Subcutaneous abdominal adipose tissue (tissue), 5 donors: Measurements from ENCODE around the gene APPBP2.
A peak's percentile ranks its signal among the peaks of the same experiment; 100 is the strongest.
"Not testable (repeated sequence)": the region's sequence is repeated elsewhere in the genome, so short reads cannot be mapped to it uniquely, and the experiment has no call there.

Experiments used
- H3K27ac ChIP-seq: one replicate; pipeline ENCODE4 v1.7.0; 2013; ENCODE audit warnings: low read depth, mild to moderate bottlenecking, inconsistent platforms, low read length, moderate library complexity
- H3K27me3 ChIP-seq, 5 donors: one replicate each; pipeline ENCODE4 v1.7.0; 2013; ENCODE audit warnings: low read length in 5 of 5, inconsistent platforms in 1 of 5; ENCODE audit not compliant: control insufficient read depth in 5 of 5, insufficient read depth in 4 of 5
- H3K36me3 ChIP-seq, 5 donors: one replicate each; pipeline ENCODE4 v1.7.0; 2013; ENCODE audit warnings: low read length in 5 of 5; ENCODE audit not compliant: control insufficient read depth in 5 of 5, insufficient read depth in 5 of 5
- H3K4me1 ChIP-seq, 5 donors: one replicate each; pipeline ENCODE4 v1.7.0; 2013; ENCODE audit warnings: low read length in 5 of 5, mild to moderate bottlenecking in 3 of 5, moderate library complexity in 1 of 5; ENCODE audit not compliant: control insufficient read depth in 5 of 5, insufficient read depth in 5 of 5
- H3K4me3 ChIP-seq, 5 donors: one replicate each; pipeline ENCODE4 v1.7.0; 2013; ENCODE audit warnings: low read length in 5 of 5, low read depth in 1 of 5
- H3K9ac ChIP-seq, 5 donors: one replicate each; pipeline ENCODE4 v1.7.0; 2013; ENCODE audit warnings: low read length in 5 of 5, mild to moderate bottlenecking in 4 of 5, moderate library complexity in 3 of 5
- H3K9me3 ChIP-seq, 5 donors: one replicate each; pipeline ENCODE4 v1.7.0; 2013; ENCODE audit warnings: low read length in 5 of 5; ENCODE audit not compliant: control insufficient read depth in 5 of 5
- donor health status: healthy.
- donor health status: healthy.
- donor health status: healthy.
- donor health status: healthy.
- donor health status: healthy.

The APPBP2 gene

GRCh38 chr17:60447375-60447774 lies 78.7 kb downstream of the APPBP2 start:
- H3K9ac ChIP-seq: no peak overlapping the region
- H3K4me3 ChIP-seq: no peak overlapping the region
- H3K9me3 ChIP-seq: no peaks in the 10 kb centered on the region
- no peak overlapping the region for H3K27ac ChIP-seq
- H3K4me1 ChIP-seq: peaks cover 0 to 3% (median 0%) of the 10 kb centered on the region in 5 donors
- peaks cover 39 to 62% (median 43%) of the 10 kb centered on the region in 5 donors for H3K36me3 ChIP-seq
- no peaks in the 10 kb centered on the region for H3K27me3 ChIP-seq

- Histone ChIP-seq H3K27me3 (no peaks in the 10 kb centered on the region), H3K9ac (no peak overlapping the region), H3K36me3 (peaks cover 25 to 44% (median 33%) of the 10 kb centered on the region in 5 donors), H3K4me3 (no peak overlapping the region), H3K9me3 (no peaks in the 10 kb centered on the region), H3K4me1 (peaks cover 0 to 6% (median 0%) of the 10 kb centered on the region in 5 donors), H3K27ac (no peak overlapping the region)
Measured at GRCh38 chr17:60445144-60445543, 80.9 kb downstream of the APPBP2 start.

DNA sequence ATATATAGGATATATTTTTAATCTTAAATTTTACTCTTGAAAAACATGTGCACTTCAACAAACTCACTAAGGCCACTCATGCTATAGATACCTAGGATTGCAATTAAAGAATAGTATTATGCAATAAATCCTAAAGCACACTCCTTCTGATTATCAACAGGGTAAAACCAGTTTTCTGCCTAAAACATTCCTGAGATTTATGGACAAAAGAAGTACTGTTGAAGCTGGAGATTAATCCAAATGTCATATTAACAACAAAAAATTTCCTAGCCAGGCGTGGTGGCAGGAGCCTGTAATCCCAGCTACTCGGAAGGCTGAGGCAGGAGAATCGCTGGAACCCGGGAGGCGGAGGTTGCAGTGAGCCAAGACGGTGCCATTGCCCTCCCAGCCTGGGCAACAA lies 82.3 kb downstream of the APPBP2 start:
- H3K36me3 ChIP-seq: peaks cover 25 to 31% (median 27%) of the 10 kb centered on the region in 5 donors
- no peak overlapping the region for H3K9ac ChIP-seq
- no peak overlapping the region for H3K27ac ChIP-seq
- no peaks in the 10 kb centered on the region for H3K9me3 ChIP-seq
- H3K4me3 ChIP-seq: no peak overlapping the region
- no peaks in the 10 kb centered on the region for H3K27me3 ChIP-seq
- H3K4me1 ChIP-seq: peaks cover 0 to 10% (median 0%) of the 10 kb centered on the region in 5 donors

GRCh38 chr17:60442271-60443173 lies 83.5 kb downstream of the APPBP2 start:
- Histone ChIP-seq H3K9me3 (no peaks in the 10 kb centered on the region), H3K4me1 (peaks cover 0 to 10% (median 0%) of the 10 kb centered on the region in 5 donors), H3K27me3 (no peaks in the 10 kb centered on the region), H3K4me3 (no peak overlapping the region), H3K9ac (peak overlapping the region in 1 of 5 donors; percentile 46), H3K27ac (peak overlapping the region; percentile 27), H3K36me3 (peaks cover 16 to 20% (median 20%) of the 10 kb centered on the region in 5 donors)

DNA sequence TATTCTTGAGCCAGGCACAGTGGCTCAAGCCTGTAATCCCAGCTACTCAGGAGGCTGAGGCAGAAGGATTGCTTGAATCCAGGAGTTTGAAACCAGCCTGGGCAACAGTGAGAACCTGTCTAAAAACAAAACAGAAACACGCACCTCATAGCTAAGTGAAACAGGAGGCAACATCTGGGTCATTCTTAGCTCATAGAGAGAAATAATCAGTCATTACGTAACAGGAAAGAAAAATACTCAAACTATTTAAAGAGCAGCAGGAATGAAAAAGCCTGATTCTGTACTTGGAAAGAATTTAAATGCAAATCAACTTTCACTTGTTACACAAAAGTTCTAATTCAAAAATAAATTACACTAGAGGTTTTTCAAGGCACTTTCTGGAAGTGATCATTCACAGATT lies 86.5 kb downstream of the APPBP2 start:
- Histone ChIP-seq H3K36me3 (no peaks in the 10 kb centered on the region), H3K4me1 (peaks cover 0 to 13% (median 6%) of the 10 kb centered on the region in 5 donors), H3K4me3 (no peak overlapping the region), H3K27me3 (no peaks in the 10 kb centered on the region), H3K9me3 (no peaks in the 10 kb centered on the region), H3K27ac (no peak overlapping the region), H3K9ac (no peak overlapping the region)

GRCh38 chr17:60436676-60437075 lies 89.4 kb downstream of the APPBP2 start:
- H3K27ac ChIP-seq: no peak overlapping the region
- H3K4me1 ChIP-seq: peaks cover 0 to 9% (median 6%) of the 10 kb centered on the region in 5 donors
- H3K4me3 ChIP-seq: no peak overlapping the region
- H3K36me3 ChIP-seq: no peaks in the 10 kb centered on the region
- peaks cover 0 to 2% (median 0%) of the 10 kb centered on the region in 5 donors for H3K9me3 ChIP-seq
- H3K27me3 ChIP-seq: no peaks in the 10 kb centered on the region
- no peak overlapping the region for H3K9ac ChIP-seq

GRCh38 chr17:60435244-60436167 lies 90.5 kb downstream of the APPBP2 start:
- H3K27me3 ChIP-seq: no peaks in the 10 kb centered on the region
- peak overlapping the region; percentile 31 for H3K27ac ChIP-seq
- peaks cover 0 to 13% (median 7%) of the 10 kb centered on the region in 5 donors for H3K4me1 ChIP-seq
- H3K4me3 ChIP-seq: peak overlapping the region in 3 of 5 donors; percentile 25 to 49 (median 39)
- peak overlapping the region in 2 of 5 donors; percentile 10 to 38 for H3K9ac ChIP-seq
- no peaks in the 10 kb centered on the region for H3K36me3 ChIP-seq
- peaks cover 0 to 2% (median 0%) of the 10 kb centered on the region in 5 donors for H3K9me3 ChIP-seq

- not testable (repeated sequence) for H3K27ac ChIP-seq, H3K27me3 ChIP-seq, H3K36me3 ChIP-seq, H3K9me3 ChIP-seq, H3K4me3 ChIP-seq, H3K9ac ChIP-seq
- peaks cover 0 to 13% (median 6%) of the 10 kb centered on the region in 5 donors for H3K4me1 ChIP-seq
Measured at GRCh38 chr17:60433021-60433997, 92.7 kb downstream of the APPBP2 start.

DNA sequence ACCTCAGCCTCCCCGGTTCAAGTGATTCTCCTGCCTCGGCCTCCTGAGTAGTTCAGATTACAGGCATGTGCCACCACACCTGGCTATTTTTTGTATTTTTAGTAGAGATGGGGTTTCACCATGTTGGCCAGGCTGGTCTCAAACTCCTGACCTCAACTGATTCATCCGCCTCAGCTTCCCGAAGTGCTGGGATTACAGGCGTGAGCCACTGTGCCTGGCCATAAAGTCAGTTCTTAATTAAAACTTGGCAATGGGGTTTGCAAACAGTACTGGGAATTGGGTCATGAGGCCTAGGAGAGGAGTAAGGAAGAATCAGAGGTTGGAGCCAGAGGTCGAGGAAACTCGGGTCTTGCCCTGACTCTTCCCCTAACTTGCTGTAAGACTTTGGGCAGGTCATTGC lies 95.5 kb downstream of the APPBP2 start:
- H3K4me3 ChIP-seq, H3K9me3 ChIP-seq, H3K27me3 ChIP-seq, H3K9ac ChIP-seq, H3K36me3 ChIP-seq, H3K27ac ChIP-seq: not testable (repeated sequence)
- peaks cover 0 to 10% (median 3%) of the 10 kb centered on the region in 5 donors for H3K4me1 ChIP-seq
